T-helper 2 cell (primary cell): ENCODE results near the gene ALPI.

Experiments
- DNase-seq, 5 experiments: peaks; one replicate each; pipeline versions ENCODE4 v3.0.0 to v3.0.0-alpha.2; 2012 to 2022

The ALPI gene

DNA sequence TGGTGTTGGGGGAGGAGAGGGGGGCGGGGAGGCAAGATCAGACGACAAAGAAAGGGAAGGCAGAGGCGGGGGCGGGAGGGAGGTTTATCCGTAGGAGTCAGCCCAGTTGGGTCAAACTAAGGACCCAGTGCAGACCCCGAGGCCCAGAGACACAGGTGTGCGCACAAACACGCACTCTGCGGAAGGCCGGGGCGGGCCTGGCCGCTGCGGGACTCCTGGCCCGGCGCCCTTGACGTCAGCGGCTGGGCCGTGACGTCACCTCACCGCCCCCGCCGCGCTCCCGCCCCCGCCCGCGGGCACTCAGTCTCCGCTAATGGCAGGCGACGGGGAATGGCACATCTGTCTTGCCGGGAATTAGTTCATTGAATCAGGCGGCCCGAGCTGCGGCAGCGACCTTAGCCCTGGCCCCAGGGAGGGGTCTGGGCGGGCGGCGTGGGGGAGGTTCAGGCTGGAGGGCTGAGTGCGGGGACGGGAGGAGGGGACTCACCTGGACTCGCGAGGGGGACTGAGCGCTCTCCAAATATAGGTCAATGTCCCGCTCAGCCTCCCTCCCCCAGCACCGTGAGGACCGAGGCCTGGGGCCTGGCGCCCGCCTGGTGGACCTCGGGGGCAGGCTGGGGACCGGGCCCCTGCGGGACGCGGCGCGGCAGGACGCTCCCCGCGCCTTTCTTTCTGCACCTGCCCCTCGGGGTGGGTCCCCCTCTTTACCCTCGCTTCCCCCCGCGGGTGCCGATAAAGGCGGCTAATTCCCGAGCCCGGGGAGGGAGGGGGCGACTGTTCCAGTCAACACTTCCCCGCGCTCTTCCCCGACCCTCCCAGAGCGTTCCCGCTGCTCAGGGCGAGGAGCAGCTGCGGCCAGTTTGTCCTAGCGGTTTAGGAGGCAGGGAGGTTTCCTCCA is 47.2 kb downstream of the ALPI start:
- DNase-seq = peak in 4 of 5 experiments; percentile 8 to 53 (median 36)

DNA sequence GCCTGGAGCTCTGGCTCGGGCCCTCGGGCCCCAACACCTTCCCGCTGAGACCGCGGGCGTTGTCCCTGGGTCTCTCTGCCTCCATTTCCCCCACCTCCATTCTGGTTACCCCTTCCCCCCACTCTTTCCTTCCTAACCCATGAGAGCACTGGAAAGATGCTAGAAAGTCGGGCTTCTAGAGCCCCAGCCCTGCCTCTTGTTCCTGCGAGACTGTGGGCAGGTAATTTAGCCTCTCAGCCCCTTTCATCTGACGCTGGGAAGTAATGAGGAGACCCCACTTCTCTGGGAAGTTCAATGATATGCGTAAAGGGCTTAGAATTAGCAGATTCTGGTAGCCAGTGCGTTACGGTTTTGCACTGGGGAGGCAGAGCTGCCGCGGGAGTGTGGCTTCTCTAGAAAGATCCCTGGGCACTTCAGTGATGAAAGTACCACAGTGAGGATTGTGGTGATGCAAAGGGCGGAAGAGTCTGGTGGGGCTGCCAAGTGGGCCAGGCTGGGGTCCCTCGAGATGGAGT is 47.9 kb downstream of the ALPI start:
- no peak for DNase-seq

DNA sequence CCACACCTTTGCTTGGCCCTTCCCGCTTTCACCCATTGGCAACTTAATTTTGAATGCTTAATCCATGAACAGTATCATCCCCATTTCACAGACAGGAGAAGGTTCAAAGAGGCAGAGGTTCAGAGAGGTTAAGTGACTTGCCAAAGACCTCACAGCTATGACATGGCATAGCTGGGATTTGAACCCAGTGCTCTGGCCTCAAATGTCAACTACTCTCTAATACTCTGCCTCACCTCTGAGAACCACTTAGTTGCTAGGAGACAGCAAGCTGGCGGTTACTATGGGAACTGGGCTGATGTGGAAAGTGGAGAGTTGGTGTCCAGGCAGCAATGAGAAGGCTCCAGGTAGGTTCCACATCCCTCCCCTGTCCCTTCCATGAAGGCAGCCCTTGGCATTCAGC is 48.5 kb downstream of the ALPI start:
- DNase-seq = no peak

DNA sequence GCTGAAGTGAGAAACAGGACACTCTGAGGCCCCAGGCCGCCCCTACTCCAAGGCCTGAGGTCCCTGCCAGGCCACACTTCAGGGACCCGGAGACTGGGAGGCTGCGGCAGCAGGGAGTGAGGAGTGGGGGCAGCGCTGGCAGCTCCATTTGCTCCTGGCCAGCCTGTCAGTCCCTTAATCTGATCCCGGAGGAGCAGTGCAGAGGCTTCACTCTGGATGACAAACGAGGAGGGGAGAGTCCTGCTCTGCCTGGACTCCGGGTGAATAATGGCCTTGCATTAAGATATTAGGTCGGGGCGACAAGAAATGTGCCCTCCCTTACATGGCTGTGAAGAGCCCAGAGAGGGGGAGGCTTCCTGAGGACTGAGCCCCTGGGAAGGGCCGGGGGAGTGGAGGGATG is 49.9 kb downstream of the ALPI start:
- DNase-seq = no peak

DNA sequence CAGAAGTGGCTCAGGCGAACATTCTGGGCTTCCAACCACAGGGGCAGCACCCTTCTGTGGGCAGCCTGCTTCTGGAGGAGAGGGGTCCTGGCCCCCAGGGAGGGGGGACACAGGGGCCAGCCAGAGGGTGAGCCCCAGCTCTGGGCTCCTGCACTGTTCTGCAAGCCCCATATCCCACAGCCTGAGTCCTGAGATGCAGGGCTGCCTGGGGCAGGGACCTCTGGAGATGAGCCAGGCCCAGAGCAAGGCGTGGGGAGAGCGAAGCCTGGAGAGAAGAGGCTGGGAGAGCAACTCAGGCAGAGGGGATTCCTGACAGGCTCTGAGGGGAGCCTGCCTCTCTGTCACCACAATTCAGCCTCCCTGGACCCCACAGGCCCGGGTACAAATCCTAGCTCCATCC is 50.8 kb downstream of the ALPI start:
- no peak for DNase-seq

DNA sequence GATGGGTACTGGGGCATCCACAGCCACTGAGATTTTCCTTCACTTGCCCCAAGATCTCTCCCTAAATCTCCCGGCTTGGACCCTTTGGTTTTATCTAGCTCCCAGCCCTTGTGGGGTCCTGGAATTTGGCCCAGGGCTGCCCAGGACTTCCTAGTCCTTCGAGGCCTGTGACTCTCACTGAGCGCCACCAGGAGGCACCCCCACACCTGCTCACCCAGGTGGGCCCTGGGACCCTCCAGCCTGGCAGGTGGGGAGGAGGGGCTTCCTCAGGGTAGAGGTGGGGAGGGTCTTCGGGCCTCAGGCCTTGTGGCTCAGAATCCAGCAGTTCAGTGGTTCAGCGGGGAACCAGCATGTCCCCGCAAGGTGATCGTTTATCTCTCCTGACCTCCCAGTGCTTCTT is 52.3 kb downstream of the ALPI start:
- no peak for DNase-seq
